KOPT-K1 (cell line): ENCODE data around the gene DYNC2I2.
"Not testable (repeated sequence)": the region's sequence is repeated elsewhere in the genome, so short reads cannot be mapped to it uniquely, and the experiment has no call there.

Source experiments
- H3K27ac ChIP-seq: fragments of 200-600 bp; sonication (generic); 2 replicates; pipeline ENCODE4 v1.5.1; 2016; ENCODE audit warnings: antibody characterized with exemption, mild to moderate bottlenecking, low read depth, low read length; ENCODE audit not compliant: poor library complexity, severe bottlenecking
- H3K36me3 ChIP-seq: fragments of 200-600 bp; sonication (generic); 2 replicates; pipeline ENCODE4 v1.5.1; 2017; ENCODE audit warnings: antibody characterized with exemption, mild to moderate bottlenecking, low read length, moderate library complexity; ENCODE audit not compliant: insufficient read depth
- H3K9me3 ChIP-seq: fragments of 200-600 bp; sonication (generic); 2 replicates; pipeline ENCODE4 v1.5.1; 2017; ENCODE audit warnings: antibody characterized with exemption, low read length, mild to moderate bottlenecking; ENCODE audit not compliant: insufficient read depth, poor library complexity, severe bottlenecking

Gene DYNC2I2

DNA sequence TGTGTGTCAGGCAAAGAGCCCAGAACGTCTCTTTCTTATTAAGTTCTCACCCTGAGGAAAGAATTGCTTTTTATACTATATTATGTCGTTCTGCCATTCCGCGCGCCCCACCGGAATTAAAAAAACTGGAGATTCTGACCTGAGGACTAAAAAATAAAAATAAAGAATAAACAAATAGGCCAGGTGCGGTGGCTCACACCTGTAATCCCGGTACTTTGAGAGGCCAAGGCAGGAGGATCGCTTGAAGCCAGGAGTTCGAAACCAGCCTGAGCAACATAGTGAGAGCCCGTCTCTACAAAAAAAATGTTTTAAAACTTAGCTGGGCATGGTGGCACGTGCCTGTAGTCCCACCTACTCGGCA lies 677 bp upstream of the DYNC2I2 start:
- Histone ChIP-seq H3K27ac (peak overlapping the region; percentile 98), H3K9me3 (no peaks in the 10 kb centered on the region), H3K36me3 (peaks cover 9% of the 10 kb centered on the region; the same call in 1 of the 2 replicates)

DNA sequence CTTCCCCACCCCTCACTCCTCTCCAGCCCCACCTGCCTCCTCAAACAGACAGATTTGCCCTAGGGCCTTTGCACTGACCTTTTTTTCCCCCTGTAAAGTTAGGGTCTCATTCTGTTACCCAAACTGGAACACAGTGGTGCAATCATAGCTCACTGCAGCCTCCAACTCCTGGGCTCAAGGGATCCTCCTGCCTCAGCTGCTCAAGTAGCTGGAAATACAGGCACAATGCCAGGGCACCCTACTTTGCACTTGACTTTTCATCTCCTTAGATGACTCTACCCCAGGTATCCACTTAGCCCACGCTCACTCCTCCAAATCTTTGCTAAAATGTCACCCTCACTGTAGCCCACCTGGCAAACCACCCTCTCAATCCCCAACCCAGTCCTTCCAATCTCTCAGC lies 2.2 kb downstream of the DYNC2I2 start:
- H3K36me3 ChIP-seq = peaks cover 9% of the 10 kb centered on the region; the same call in 1 of the 2 replicates
- H3K27ac ChIP-seq = no peak overlapping the region
- no peaks in the 10 kb centered on the region for H3K9me3 ChIP-seq

DNA sequence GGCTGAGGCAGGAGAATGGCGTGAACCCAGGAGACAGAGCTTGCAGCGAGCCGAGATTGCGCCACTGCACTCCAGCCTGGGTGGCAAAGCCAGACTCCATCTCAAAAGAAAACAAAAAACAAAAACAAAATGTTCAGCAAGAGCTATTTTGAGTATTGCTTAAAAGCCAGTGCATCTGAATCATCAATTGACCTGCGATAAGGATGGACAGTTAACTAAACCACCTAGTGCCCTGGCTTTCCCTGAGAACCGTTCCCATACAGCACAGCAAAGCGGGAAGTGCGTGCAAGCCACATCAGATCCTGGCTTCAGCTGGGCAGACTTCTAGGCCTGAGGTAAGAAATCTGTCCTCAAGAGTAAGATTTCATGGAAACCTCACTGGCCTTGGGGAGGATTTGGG lies 2.7 kb downstream of the DYNC2I2 start:
- Histone ChIP-seq H3K27ac (no peak overlapping the region), H3K36me3 (peaks cover 14% of the 10 kb centered on the region; the same call in 1 of the 2 replicates), H3K9me3 (no peaks in the 10 kb centered on the region)

DNA sequence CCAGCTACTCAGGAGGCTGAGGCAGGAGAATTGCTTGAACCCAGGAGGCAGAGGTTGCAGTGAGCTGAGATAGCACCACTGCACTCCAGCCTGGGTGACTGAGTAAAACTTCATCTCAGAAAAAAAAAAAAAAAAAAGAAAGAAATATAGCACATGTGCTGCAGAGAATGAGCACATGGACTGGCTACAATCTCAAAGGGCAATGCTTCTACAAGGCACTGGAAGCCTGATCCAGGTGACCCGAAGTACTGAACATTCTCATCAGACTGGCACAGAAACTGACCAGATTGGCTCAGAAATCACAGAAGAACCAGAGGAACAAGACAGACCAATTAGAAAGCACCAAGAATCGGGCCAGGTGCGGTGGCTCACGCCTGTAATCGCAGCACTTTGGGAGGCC lies 4.8 kb downstream of the DYNC2I2 start:
- Histone ChIP-seq H3K36me3 (peaks cover 20% of the 10 kb centered on the region; the same call in 1 of the 2 replicates), H3K27ac (no peak overlapping the region), H3K9me3 (no peaks in the 10 kb centered on the region)

DNA sequence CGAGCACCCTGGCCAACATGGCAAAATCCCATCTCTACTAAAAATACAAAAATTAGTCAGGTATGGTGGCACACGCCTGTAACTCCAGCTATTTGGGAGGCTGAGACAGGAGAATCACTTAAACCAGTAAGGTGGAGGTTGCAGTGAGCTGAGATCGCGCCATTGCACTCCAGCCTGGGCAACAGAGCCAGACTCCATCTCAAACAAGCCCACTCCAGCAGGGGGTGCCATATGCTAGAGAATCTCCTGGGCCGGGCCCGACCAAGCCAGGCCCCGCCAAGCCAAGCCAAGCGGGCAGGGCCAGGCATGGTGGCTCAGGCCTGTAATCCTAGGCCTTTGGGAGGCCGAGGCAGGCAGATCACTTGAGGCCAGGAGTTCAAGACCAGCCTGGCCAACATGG lies 8.4 kb downstream of the DYNC2I2 start:
- H3K9me3 ChIP-seq, H3K27ac ChIP-seq: not testable (repeated sequence)
- peaks cover 22% of the 10 kb centered on the region; the same call in 1 of the 2 replicates for H3K36me3 ChIP-seq

DNA sequence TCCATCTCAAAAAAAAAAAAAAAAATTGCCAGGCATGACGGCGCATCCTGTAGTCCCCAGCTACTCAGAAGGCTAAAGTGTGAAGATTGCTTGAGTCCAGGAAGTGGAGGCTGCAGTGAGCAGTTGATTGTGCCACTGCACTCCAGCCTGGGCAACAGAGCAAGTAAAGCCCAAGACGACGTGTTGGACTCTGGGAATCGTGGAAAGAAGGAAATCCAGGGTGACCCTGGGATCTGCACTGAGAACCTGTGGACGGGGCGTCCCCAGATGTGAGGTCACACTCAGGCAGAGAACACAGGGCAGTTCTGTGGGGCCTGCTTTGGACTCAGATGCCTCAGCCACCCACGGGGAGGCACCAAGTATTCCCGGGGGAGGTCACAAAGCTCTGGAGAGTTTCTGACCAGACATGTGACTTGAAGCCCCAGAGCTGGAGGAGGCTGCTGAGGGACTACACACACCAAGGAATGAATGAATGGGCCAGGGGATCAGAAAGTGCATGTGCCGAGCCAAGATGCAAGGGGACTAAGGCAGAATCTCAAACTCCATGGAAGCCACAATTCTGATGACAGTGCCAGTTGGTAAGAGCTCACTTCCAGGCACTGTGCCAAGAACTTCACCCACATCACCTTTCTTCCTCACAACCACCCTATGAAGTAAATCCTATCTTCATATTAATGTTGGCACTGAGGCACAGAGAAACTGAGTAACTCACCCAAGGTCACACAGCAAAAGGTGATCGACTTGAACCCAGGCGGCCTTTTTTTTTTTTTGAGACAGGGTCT lies 12.9 kb downstream of the DYNC2I2 start:
- Histone ChIP-seq H3K9me3 (no peaks in the 10 kb centered on the region), H3K27ac (no peak overlapping the region)

DNA sequence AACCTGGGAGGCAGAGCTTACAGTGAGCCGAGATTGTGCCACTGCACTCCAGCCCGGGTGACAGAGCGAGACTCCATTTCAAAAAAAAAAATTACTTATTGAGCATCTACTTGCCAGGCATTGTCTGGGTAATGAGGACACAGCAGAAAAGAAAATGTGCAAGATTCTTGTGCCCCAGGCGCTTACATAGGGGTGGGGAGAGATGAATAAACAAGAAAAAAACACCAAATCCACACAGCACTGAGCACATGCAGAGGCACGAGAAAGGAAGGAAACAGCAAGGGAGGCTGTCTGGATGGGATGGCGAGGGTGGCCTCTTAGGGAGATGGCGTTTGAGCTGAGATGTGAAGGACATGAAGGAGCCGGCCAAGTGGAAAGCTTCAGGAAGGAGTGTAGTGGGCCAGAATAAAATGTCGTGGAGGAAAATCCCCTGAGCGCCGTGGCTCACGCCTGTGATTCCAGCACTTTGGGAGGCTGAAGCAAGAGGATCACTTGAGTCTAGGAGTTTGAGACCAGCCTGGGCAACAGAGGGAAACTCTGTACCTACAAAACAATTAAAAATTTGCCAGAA lies 13.9 kb downstream of the DYNC2I2 start:
- Histone ChIP-seq H3K27ac (no peak overlapping the region), H3K36me3 (peaks cover 45% of the 10 kb centered on the region), H3K9me3 (no peaks in the 10 kb centered on the region)

More for the DNA sequence above, 12.9 kb downstream of the DYNC2I2 start:
- peaks cover 39% of the 10 kb centered on the region for H3K36me3 ChIP-seq

DNA sequence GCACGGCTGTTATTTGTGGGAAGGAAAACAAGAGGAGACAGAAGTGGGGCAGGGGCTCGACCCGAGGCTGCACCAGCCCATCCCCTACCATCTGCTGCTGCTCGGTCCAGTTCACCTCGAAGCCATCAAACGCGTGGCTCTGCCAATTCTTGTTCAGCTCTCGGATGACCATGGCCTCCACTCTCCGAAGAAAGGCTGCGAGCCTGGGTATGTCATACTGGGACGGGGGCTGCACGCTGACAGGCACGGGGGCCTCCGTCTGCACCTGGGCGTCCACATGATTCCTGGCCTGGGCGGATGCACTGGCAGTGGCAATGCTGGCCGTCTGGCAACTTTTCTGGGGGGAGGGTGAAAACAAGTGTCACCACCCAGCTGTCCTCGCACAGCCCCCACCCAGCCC lies 16.0 kb downstream of the DYNC2I2 start:
- H3K9me3 ChIP-seq = no peaks in the 10 kb centered on the region
- no peak overlapping the region for H3K27ac ChIP-seq
- peaks cover 55% of the 10 kb centered on the region for H3K36me3 ChIP-seq

DNA sequence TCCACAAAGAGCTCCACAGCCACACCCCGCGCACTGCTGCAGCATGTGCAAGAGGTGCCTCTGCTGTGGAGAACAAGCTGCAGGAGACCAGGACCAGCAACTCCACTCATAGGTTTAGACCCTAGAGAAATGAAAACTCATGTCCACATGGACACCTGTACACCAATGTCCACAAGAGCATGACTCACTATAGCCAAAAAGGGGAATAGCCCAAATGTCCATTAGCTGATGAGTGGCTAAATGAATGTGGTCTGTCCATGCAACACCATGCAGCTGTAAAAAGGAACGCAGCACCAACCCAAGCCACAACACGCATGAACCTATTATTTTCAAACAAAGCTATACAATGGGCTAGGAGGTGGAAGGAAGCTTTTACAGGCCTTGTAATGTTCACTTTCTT lies 18.1 kb downstream of the DYNC2I2 start:
- no peaks in the 10 kb centered on the region for H3K9me3 ChIP-seq
- H3K36me3 ChIP-seq = peaks cover 75% of the 10 kb centered on the region
- no peak overlapping the region for H3K27ac ChIP-seq

DNA sequence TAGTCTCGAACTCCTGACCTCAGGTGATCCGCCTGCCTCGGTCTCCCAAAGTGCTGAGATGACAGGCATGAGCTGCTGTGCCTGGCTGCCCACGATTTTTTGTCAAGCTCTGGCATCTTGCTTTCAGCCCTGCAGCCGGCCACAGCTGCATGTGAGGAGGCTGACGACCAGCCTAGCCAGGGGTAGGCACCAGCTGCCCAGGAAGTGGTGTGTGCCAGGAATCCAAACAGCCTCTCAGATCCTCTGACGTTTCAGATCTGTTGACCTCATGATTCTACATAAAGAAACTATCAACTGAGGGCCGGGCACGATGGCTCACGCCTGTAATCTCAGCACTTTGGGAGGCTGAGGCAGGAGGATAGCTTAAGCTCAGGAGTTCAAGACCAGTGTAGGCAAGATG lies 19.0 kb downstream of the DYNC2I2 start:
- peaks cover 85% of the 10 kb centered on the region for H3K36me3 ChIP-seq
- no peaks in the 10 kb centered on the region for H3K9me3 ChIP-seq
- no peak overlapping the region for H3K27ac ChIP-seq

DNA sequence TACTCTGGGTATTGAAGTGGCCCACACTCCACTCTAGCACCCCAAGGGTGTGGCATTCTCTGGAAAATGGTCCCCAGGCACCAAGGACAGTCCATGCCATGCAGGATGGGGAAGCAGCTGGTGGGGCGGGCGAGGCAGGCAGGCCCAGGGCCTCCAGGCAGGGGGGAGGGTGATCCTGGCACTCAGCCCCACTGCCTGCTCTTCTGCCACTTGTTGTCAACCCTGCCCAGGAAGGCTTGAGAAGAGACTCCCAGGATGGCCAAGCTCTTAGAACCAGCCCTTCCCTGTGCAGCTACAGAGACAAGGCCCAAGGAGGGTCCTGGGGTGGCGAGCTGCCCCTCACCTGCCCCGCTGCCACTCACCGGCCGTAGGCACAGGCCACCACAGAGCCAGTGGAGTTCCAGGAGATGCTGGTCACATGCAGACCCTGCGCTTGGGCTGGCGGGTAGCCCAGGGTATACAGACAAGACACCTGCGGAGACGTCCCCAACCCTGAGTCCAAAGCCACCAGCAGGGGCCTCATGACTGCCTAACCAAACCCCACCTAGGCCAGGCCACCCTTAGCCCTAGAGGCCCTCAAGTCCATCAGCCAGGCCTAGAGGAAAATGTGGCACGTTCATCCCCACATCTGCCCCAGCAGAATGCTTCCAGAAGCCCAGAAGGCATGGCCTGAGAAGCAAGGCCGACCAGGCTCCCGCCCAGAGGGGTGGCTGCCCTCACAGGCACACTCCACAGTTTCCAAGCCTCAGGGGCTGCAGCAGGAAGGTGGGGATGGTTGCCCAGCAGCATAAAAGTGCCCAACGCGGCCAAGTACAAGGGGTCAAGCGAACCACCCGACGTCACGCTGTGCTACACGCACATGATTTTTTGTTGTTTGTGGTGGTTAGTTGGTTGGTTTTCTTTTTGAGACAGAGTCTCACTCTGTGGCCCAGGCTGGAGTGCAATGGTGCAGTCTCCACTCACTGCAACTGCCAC lies 19.8 kb downstream of the DYNC2I2 start:
- Histone ChIP-seq H3K27ac (no peak overlapping the region), H3K9me3 (no peaks in the 10 kb centered on the region), H3K36me3 (peaks cover 93% of the 10 kb centered on the region)

DNA sequence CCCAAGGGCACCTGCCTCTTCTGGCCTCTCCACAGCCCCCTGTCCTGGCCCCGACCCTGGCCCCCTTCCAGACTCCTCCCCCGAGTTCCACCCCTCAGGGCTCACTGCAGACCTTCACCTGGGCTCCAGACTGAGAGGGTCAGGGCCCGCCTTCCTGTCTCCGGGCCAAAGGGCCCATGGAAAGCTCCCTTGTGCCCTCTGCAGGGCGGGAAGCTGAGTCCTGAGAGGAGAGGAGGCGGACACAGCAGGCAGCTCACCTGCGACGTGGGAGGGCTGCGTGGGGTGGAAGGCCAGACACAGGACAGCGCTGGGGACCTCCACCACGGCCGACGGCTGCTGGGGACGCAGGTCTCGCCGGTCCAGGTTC lies 20.6 kb downstream of the DYNC2I2 start:
- H3K9me3 ChIP-seq = no peaks in the 10 kb centered on the region
- H3K36me3 ChIP-seq = peaks cover 93% of the 10 kb centered on the region
- no peak overlapping the region for H3K27ac ChIP-seq

DNA sequence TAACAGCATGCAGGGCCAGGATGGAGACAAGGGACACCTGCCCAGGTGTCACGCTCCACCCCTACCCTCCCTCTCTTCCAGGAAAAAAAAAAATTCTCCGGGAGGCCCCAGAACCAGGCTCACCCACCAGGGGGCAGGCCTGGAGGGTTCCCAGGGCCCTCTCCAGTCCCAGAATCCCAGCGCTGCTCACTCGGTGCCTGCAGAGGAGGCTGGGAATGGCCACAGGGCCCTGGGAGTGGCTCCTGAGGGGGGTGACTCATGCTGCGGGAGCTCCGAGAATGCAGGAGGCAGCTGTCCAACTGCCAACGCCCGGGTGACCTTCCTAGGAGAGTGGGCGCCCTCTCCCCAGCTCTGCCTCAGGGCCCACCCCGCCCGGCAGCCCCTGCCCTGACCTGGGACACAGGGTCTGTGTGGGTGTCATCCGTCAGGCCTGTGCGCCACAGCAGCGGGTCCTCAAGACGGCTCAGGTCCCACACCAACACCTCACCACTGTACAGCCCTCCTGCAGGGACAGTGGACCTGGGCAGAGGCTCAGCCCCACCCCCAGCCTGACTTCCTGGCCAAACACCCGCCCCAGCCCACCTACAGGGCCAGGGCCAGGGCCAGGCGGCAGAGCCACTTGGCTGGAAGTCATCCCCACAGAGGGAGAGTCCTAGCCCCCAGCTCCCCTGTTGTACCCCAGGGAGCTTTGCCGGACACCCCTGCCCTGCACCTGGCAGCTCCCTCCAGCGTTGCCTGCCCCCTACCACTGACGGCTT lies 21.2 kb downstream of the DYNC2I2 start:
- Histone ChIP-seq H3K27ac (no peak overlapping the region), H3K9me3 (no peaks in the 10 kb centered on the region), H3K36me3 (peaks cover 93% of the 10 kb centered on the region)

DNA sequence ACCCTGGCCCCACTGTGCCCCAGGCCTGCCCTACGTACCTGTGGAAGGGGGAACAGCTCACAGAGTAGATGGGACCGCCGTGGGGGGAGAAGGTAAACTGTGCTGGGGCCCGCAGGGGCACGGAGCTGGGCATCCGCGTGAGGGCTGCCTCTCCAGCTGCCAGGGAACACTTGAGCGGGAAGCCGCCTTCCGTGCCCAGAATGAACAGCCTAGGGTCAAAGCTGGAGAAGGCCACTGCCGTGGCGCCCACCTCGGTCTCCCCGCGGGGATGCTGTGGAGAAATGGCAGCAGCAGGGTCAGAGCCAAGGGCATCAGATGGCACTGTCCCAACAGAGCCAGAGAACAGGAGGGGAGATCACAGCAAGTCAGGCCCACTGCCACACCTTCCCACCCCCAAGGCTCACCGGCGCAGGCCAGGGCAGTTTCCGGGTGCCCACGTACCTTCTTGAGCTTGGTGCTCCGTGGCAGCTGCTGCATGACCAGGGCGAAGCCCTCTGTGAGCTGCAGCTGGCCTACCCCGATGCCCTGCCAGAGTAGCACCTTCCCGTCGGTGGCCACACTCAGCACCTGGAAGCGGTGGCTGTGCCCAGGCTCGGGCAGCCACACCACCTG lies 21.9 kb downstream of the DYNC2I2 start:
- Histone ChIP-seq H3K36me3 (peaks cover 96% of the 10 kb centered on the region), H3K27ac (no peak overlapping the region), H3K9me3 (no peaks in the 10 kb centered on the region)
